DOHH2 (cell line): ENCODE results near the gene ALG2.

Experiments used
- H3F3A ChIP-seq: fragments of 200-600 bp; sonication (generic), shearing (Covaris generic); 2 replicates; pipeline ENCODE4 v1.6.0; 2016; ENCODE audit warnings: antibody characterized with exemption, mild to moderate bottlenecking; ENCODE audit not compliant: control insufficient read depth, insufficient read depth
- H3K27ac ChIP-seq: fragments of 200-600 bp; sonication (generic); 2 replicates; pipeline ENCODE4 v1.5.1; 2014; ENCODE audit warnings: low read depth, mild to moderate bottlenecking, low read length, moderate library complexity
- H3K27me3 ChIP-seq: fragments of 200-600 bp; sonication (generic); 2 replicates; pipeline ENCODE4 v1.6.1; 2014; ENCODE audit warnings: mild to moderate bottlenecking, low read length, mixed read lengths; ENCODE audit not compliant: control insufficient read depth
- H3K36me3 ChIP-seq: fragments of 200-600 bp; sonication (generic); 2 replicates; pipeline ENCODE4 v1.6.1; 2014; ENCODE audit warnings: mild to moderate bottlenecking, low read length, moderate library complexity, mixed read lengths; ENCODE audit not compliant: control insufficient read depth
- H3K4me1 ChIP-seq: fragments of 200-600 bp; sonication (generic); 2 replicates; pipeline ENCODE4 v1.6.1; 2014; ENCODE audit warnings: mild to moderate bottlenecking, low read length, mixed read lengths; ENCODE audit not compliant: control insufficient read depth
- H3K4me2 ChIP-seq: fragments of 200-600 bp; sonication (generic); 2 replicates; pipeline ENCODE4 v1.6.0; 2014; ENCODE audit warnings: mild to moderate bottlenecking, low read length, moderate library complexity
- H3K4me3 ChIP-seq: fragments of 200-600 bp; sonication (generic); 2 replicates; pipeline ENCODE4 v1.5.1; 2014; ENCODE audit warnings: mild to moderate bottlenecking, low read length, mixed read lengths
- H3K79me2 ChIP-seq: fragments of 200-600 bp; sonication (generic); 2 replicates; pipeline ENCODE4 v1.6.1; 2014; ENCODE audit warnings: mild to moderate bottlenecking, low read length, mixed read lengths; ENCODE audit not compliant: control insufficient read depth
- H3K9me2 ChIP-seq: fragments of 200-600 bp; sonication (generic); replicated peaks from 2 replicates; pipeline ENCODE4 v1.6.1; 2014; ENCODE audit warnings: mild to moderate bottlenecking, low read length, mixed read lengths; ENCODE audit not compliant: control insufficient read depth
- H3K9me3 ChIP-seq: fragments of 200-600 bp; sonication (generic); 2 replicates; pipeline ENCODE4 v1.6.1; 2014; ENCODE audit warnings: antibody characterized with exemption, low read length, mixed read lengths; ENCODE audit not compliant: control insufficient read depth, insufficient read depth
- H4K20me1 ChIP-seq: fragments of 200-600 bp; sonication (generic); 2 replicates; pipeline ENCODE4 v1.6.0; 2014; ENCODE audit warnings: low read depth, mild to moderate bottlenecking, antibody characterized with exemption, low read length, moderate library complexity; ENCODE audit not compliant: control insufficient read depth, insufficient read depth
- EZH2phosphoT487 ChIP-seq: fragments of 200-600 bp; sonication (generic); IDR thresholded peaks from 2 replicates; pipeline ENCODE4 v1.6.1; 2017; ENCODE audit warnings: borderline replicate concordance, mild to moderate bottlenecking, antibody characterized with exemption, low read length, moderate library complexity, mixed read lengths
- TF ChIP-seq, protein P1 (sequence below): fragments of 200-600 bp; sonication (generic); IDR thresholded peaks from one replicate; pipeline ENCODE4 v1.5.1; 2014; ENCODE audit warnings: antibody characterized with exemption, mild to moderate bottlenecking, low read depth, low read length; ENCODE audit not compliant: poor library complexity, severe bottlenecking

The ALG2 gene

DNA sequence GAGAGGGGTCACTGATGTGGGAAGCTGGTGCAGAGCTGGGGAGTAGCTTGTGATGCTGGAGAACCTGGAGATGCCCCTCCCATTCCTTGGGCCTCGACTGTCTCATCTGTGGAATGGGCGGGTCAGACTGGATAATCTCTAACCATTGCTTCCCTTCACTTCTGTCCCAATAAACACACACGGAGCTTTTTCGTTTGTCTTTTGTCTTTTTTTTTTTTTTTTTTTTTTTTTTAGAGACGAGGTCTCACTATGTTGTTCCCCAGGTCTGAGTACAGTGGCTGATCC, 36.5 kb downstream of the ALG2 start:
- no peaks in the 10 kb centered on the region for H4K20me1 ChIP-seq
- no peaks in the 10 kb centered on the region for H3K36me3 ChIP-seq
- no peaks in the 10 kb centered on the region for H3K27me3 ChIP-seq
- no peak overlapping the region for H3K27ac ChIP-seq
- H3K4me3 ChIP-seq = no peak overlapping the region
- H3F3A ChIP-seq = no peaks in the 10 kb centered on the region
- TF ChIP-seq, protein P1, sequence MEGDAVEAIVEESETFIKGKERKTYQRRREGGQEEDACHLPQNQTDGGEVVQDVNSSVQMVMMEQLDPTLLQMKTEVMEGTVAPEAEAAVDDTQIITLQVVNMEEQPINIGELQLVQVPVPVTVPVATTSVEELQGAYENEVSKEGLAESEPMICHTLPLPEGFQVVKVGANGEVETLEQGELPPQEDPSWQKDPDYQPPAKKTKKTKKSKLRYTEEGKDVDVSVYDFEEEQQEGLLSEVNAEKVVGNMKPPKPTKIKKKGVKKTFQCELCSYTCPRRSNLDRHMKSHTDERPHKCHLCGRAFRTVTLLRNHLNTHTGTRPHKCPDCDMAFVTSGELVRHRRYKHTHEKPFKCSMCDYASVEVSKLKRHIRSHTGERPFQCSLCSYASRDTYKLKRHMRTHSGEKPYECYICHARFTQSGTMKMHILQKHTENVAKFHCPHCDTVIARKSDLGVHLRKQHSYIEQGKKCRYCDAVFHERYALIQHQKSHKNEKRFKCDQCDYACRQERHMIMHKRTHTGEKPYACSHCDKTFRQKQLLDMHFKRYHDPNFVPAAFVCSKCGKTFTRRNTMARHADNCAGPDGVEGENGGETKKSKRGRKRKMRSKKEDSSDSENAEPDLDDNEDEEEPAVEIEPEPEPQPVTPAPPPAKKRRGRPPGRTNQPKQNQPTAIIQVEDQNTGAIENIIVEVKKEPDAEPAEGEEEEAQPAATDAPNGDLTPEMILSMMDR = no peak
- TF ChIP-seq EZH2phosphoT487 = no peak
- no peaks in the 10 kb centered on the region for H3K9me2 ChIP-seq
- no peaks in the 10 kb centered on the region for H3K9me3 ChIP-seq
- no peaks in the 10 kb centered on the region for H3K79me2 ChIP-seq
- peaks cover 49% of the 10 kb centered on the region for H3K4me1 ChIP-seq
- H3K4me2 ChIP-seq = no peak overlapping the region

DNA sequence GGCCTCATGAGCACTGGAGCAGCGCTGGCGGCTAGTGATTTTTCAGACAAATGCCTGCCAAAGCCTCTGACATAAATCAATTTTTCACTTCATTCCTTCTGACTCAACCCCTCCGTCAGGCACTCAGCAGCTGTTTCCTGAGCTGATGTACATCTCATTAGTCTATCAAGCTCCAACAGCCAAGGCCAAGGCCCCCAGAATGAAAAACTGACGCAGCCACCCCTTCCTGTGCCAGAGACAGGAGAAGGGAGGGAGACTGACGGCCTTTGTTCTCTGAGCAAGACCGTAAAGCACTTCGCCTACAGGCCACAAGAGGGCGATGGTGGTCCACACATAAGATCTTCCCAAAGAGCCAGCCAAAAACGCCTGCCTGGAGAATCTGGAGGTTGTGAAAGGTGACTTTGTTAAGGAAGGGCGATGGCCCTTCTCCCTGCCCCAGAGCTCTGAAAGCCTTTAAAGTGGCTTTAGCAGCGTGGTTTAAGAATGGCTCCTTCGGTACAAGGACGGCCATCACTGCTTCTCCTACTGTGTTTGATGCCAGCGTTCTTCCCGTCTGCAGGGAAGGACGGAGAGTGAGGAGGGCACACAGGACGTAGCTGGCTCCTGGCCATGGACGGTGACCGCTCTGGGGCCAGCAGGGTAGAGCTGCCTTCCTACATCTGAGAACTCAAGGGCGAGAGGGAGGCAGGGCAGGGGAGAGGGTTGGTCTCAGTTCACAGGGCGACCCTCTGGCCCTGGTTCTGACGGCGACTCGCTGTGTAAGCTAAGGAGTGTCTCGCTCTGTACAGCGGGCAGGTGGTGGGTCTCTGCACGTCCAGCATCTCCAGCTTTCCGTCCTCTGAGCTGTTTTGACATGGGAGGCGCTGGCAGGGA, 37.0 kb downstream of the ALG2 start:
- no peaks in the 10 kb centered on the region for H3F3A ChIP-seq
- H3K9me2 ChIP-seq = no peaks in the 10 kb centered on the region
- no peaks in the 10 kb centered on the region for H3K79me2 ChIP-seq
- H3K4me1 ChIP-seq = peaks cover 49% of the 10 kb centered on the region
- peak overlapping the region; percentile 26; the same call in 1 of the 2 replicates for H3K4me2 ChIP-seq
- no peak for TF ChIP-seq EZH2phosphoT487
- TF ChIP-seq, protein P1 = peak; percentile 89
- no peaks in the 10 kb centered on the region for H4K20me1 ChIP-seq
- H3K36me3 ChIP-seq = no peaks in the 10 kb centered on the region
- no peaks in the 10 kb centered on the region for H3K9me3 ChIP-seq
- H3K27ac ChIP-seq = no peak overlapping the region
- no peaks in the 10 kb centered on the region for H3K27me3 ChIP-seq
- no peak overlapping the region for H3K4me3 ChIP-seq

DNA sequence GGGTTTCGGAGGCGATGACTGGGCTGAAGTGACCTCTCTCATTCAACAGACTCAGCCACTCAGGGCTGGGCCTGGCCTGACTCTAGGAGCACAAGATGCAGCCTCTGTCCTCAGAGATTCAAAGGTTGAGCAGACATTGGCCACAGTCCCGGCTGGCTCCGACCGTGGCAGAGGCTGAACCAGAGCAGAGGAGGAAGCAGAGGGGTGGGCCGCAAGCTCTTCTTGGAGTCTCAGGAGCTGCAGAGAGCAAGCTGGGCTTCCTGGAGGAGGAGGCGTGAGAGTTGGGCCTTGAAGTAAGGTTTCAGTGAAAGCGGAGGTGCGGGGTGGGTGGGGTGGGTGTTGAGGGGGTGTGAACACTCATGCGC, 37.6 kb downstream of the ALG2 start:
- H3K4me1 ChIP-seq = peaks cover 54% of the 10 kb centered on the region
- no peaks in the 10 kb centered on the region for H3K27me3 ChIP-seq
- H3K4me3 ChIP-seq = no peak overlapping the region
- H3F3A ChIP-seq = no peaks in the 10 kb centered on the region
- no peak overlapping the region for H3K4me2 ChIP-seq
- H3K79me2 ChIP-seq = no peaks in the 10 kb centered on the region
- H3K36me3 ChIP-seq = no peaks in the 10 kb centered on the region
- H4K20me1 ChIP-seq = no peaks in the 10 kb centered on the region
- H3K27ac ChIP-seq = no peak overlapping the region
- H3K9me3 ChIP-seq = no peaks in the 10 kb centered on the region
- H3K9me2 ChIP-seq = no peaks in the 10 kb centered on the region
- TF ChIP-seq EZH2phosphoT487 = no peak
- TF ChIP-seq, protein P1 = no peak
